H9 (cell line): Measurements from ENCODE around the gene MGRN1. TPM values are rescaled to one million over a fixed set of nuclear protein-coding genes. Genes with fewer than 3 reads are reported as not detected.

Experiments
- DNase-seq: peaks from one replicate; pipeline ENCODE4 v3.0.0-alpha.2; 2017
- H2AFZ ChIP-seq: one replicate; pipeline ENCODE4 v1.6.1; 2013; ENCODE audit warnings: mild to moderate bottlenecking, low read length, control low read depth, moderate library complexity
- H2AK5ac ChIP-seq: 2 replicates; pipeline ENCODE4 v1.6.1; 2013; ENCODE audit warnings: low read length, control low read depth, mixed read lengths; ENCODE audit not compliant: insufficient read length
- H2BK120ac ChIP-seq: one replicate; pipeline ENCODE4 v1.6.1; 2013; ENCODE audit warnings: low read depth, mild to moderate bottlenecking, low read length, control low read depth, inconsistent platforms; ENCODE audit not compliant: poor library complexity, severe bottlenecking
- H2BK12ac ChIP-seq: 2 replicates; pipeline ENCODE4 v1.6.1; 2013; ENCODE audit warnings: low read length, control low read depth, mixed read lengths, low read depth; ENCODE audit not compliant: insufficient read length
- H2BK15ac ChIP-seq: 2 replicates; pipeline ENCODE4 v1.6.1; 2013; ENCODE audit warnings: low read depth, low read length, control low read depth
- H2BK20ac ChIP-seq: one replicate; pipeline ENCODE4 v1.6.1; 2013; ENCODE audit warnings: low read depth, mild to moderate bottlenecking, low read length, control low read depth, inconsistent platforms; ENCODE audit not compliant: poor library complexity, severe bottlenecking
- H2BK5ac ChIP-seq: 2 replicates; pipeline ENCODE4 v1.6.1; 2013; ENCODE audit warnings: low read length, control low read depth, mixed read lengths; ENCODE audit not compliant: insufficient read length
- H3K14ac ChIP-seq: 2 replicates; pipeline ENCODE4 v1.6.1; 2013; ENCODE audit warnings: low read length, control low read depth; ENCODE audit not compliant: insufficient read depth
- H3K18ac ChIP-seq: 2 replicates; pipeline ENCODE4 v1.6.1; 2013; ENCODE audit warnings: low read depth, mild to moderate bottlenecking, mixed read lengths, low read length, control low read depth; ENCODE audit not compliant: insufficient read length
- H3K23ac ChIP-seq: 2 replicates; pipeline ENCODE4 v1.6.1; 2013; ENCODE audit warnings: low read length, control low read depth, mixed read lengths, low read depth; ENCODE audit not compliant: insufficient read length
- H3K23me2 ChIP-seq: 2 replicates; pipeline ENCODE4 v1.6.1; 2013; ENCODE audit warnings: low read depth, mild to moderate bottlenecking, mixed read lengths, low read length, control low read depth; ENCODE audit not compliant: insufficient read length, poor library complexity, severe bottlenecking
- H3K27ac ChIP-seq: 2 replicates; pipeline ENCODE4 v1.5.1; 2013; ENCODE audit warnings: low read length, control low read depth, mixed read lengths, low read depth; ENCODE audit not compliant: insufficient read length
- H3K27me3 ChIP-seq: 2 replicates; pipeline ENCODE4 v1.6.1; 2013; ENCODE audit warnings: low read length, control low read depth, inconsistent platforms; ENCODE audit not compliant: insufficient read depth
- H3K4ac ChIP-seq: 2 replicates; pipeline ENCODE4 v1.6.1; 2013; ENCODE audit warnings: low read depth, mild to moderate bottlenecking, control low read depth, inconsistent platforms, low read length, moderate library complexity
- H3K4me1 ChIP-seq: 2 replicates; pipeline ENCODE4 v1.6.1; 2013; ENCODE audit warnings: low read length, control low read depth, inconsistent platforms; ENCODE audit not compliant: insufficient read depth
- H3K4me2 ChIP-seq: 2 replicates; pipeline ENCODE4 v1.6.1; 2013; ENCODE audit warnings: low read length, control low read depth, mixed read lengths; ENCODE audit not compliant: insufficient read length, insufficient read depth
- H3K56ac ChIP-seq: 2 replicates; pipeline ENCODE4 v1.6.1; 2013; ENCODE audit warnings: low read depth, mild to moderate bottlenecking, mixed read lengths, low read length, control low read depth; ENCODE audit not compliant: insufficient read length
- H3K79me1 ChIP-seq: 2 replicates; pipeline ENCODE4 v1.6.1; 2013; ENCODE audit warnings: low read depth, mild to moderate bottlenecking, moderate library complexity, low read length, control low read depth, inconsistent platforms; ENCODE audit not compliant: insufficient read depth, poor library complexity, severe bottlenecking
- H3K79me2 ChIP-seq: 2 replicates; pipeline ENCODE4 v1.6.1; 2013; ENCODE audit warnings: low read length, control low read depth, inconsistent platforms; ENCODE audit not compliant: insufficient read depth
- H3K9ac ChIP-seq: 2 replicates; pipeline ENCODE4 v1.6.1; 2013; ENCODE audit warnings: low read length, control low read depth, mixed read lengths; ENCODE audit not compliant: insufficient read length; ENCODE audit errors: extremely low read depth
- H3K9me3 ChIP-seq: one replicate; pipeline ENCODE4 v1.6.1; 2013; ENCODE audit warnings: low read depth, low read length, inconsistent platforms; ENCODE audit not compliant: control insufficient read depth
- H3T11ph ChIP-seq: one replicate; pipeline ENCODE4 v1.6.1; 2013; ENCODE audit warnings: mild to moderate bottlenecking, low read length, control low read depth, inconsistent platforms
- H4K20me1 ChIP-seq: one replicate; pipeline ENCODE4 v1.6.1; 2013; ENCODE audit not compliant: control insufficient read depth, insufficient read length, insufficient read depth
- H4K5ac ChIP-seq: 2 replicates; pipeline ENCODE4 v1.6.1; 2013; ENCODE audit warnings: low read depth, mild to moderate bottlenecking, mixed read lengths, low read length, control low read depth; ENCODE audit not compliant: insufficient read length
- H4K8ac ChIP-seq: replicated peaks from 2 replicates; pipeline ENCODE4 v1.6.1; 2013; ENCODE audit warnings: low read length, control low read depth, mixed read lengths, low read depth; ENCODE audit not compliant: insufficient read length
- H4K91ac ChIP-seq: 2 replicates; pipeline ENCODE4 v1.6.1; 2013; ENCODE audit warnings: low read depth, mild to moderate bottlenecking, moderate library complexity, mixed read lengths, low read length, control low read depth; ENCODE audit not compliant: insufficient read length
- H3K27ac Mint-ChIP-seq, 3 experiments: 2 replicates in 2 of 3; 3 replicates in 1 of 3; pipeline ENCODE4 v1.8.0; 2020 to 2021; ENCODE audit warnings: mixed read lengths in 3 of 3, mild to moderate bottlenecking in 1 of 3, moderate library complexity in 1 of 3
- H3K27me3 Mint-ChIP-seq: 2 replicates; pipeline ENCODE4 v1.8.0; 2021; ENCODE audit warnings: low read depth, mild to moderate bottlenecking, moderate library complexity, mixed read lengths
- H3K36me3 Mint-ChIP-seq, 3 experiments: 2 replicates in 2 of 3; 3 replicates in 1 of 3; pipeline ENCODE4 v1.8.0; 2020 to 2021; ENCODE audit warnings: low read depth in 3 of 3, mixed read lengths in 3 of 3; ENCODE audit not compliant: insufficient read depth in 1 of 3
- H3K4me1 Mint-ChIP-seq, 2 experiments: 2 replicates each; pipeline ENCODE4 v1.8.0; 2020; ENCODE audit warnings: mixed read lengths in 2 of 2
- H3K4me3 Mint-ChIP-seq, 2 experiments: 2 replicates in 1 of 2; 3 replicates in 1 of 2; pipeline ENCODE4 v1.8.0; 2020 to 2021; ENCODE audit warnings: mild to moderate bottlenecking in 2 of 2, mixed read lengths in 2 of 2, moderate library complexity in 1 of 2
- H3K9me3 Mint-ChIP-seq, 2 experiments: 2 replicates in 1 of 2; 3 replicates in 1 of 2; pipeline ENCODE4 v1.8.0; 2020; ENCODE audit warnings: mild to moderate bottlenecking in 2 of 2, mixed read lengths in 2 of 2, moderate library complexity in 1 of 2
- CTCF ChIP-seq: fragments of 200-600 bp; sonication (generic); conservative IDR thresholded peaks from 3 replicates; pipeline ENCODE4 v1.8.0; 2021; ENCODE audit warnings: antibody characterized with exemption, mild to moderate bottlenecking
- WGBS: extraction: QIAGEN DNeasy Blood & Tissue Kit; methylation state at CpG from one replicate; pipeline ENCODE4 v1.1.7; 2013; ENCODE audit warnings: missing lambda C conversion rate, low lambda C conversion rate, mixed read lengths; ENCODE audit not compliant: insufficient read length; ENCODE audit errors: extremely low coverage; 5-methylcytosine and 5-hydroxymethylcytosine counted together
- total RNA-seq: library from RNA; stranded (reverse); gene quantifications from 2 replicates; pipeline ENCODE4 v1.2.1, GENCODE V29; 2021

Gene MGRN1
- total RNA-seq, 1 experiment from 2014 or later = 91.6 TPM

GRCh38 chr16:4693296-4693955 is 68.8 kb downstream of the MGRN1 start, which contains the start of gene NUDT16L1:
NUDT16L1 (plus strand) TSS chr16:4693562; CDS start chr16:4693727, 165 bp downstream.
- H3K23me2 ChIP-seq = peaks cover 3% of the 10 kb centered on the region
- no peaks in the 10 kb centered on the region for H3K4me1 ChIP-seq
- no peak; the same call in 2 of the 3 replicates for TF ChIP-seq CTCF
- peak within 1 kb of the TSS in 1 of 3 experiments; percentile 68; a peak in 3 of 7 replicates for H3K27ac Mint-ChIP-seq
- WGBS = no CpG with 5 or more reads among the region's 91 CpGs
- no peak within 1 kb of the TSS; the same call in 1 of the 2 replicates for H2BK15ac ChIP-seq
- no peak within 1 kb of the TSS for H4K8ac ChIP-seq
- H3K23ac ChIP-seq = no peak within 1 kb of the TSS
- H4K20me1 ChIP-seq = no peaks in the 10 kb centered on the region
- no peak within 1 kb of the TSS for H2AK5ac ChIP-seq
- H3K14ac ChIP-seq = peak within 1 kb of the TSS; percentile 79
- no peaks in the 10 kb centered on the region for H3K79me2 ChIP-seq
- DNase-seq = peak; percentile 97
- H3K27me3 Mint-ChIP-seq = peaks cover 2% of the 10 kb centered on the region; the same call in 1 of the 2 replicates
- H4K5ac ChIP-seq = no peak within 1 kb of the TSS
- H2BK120ac ChIP-seq = no peak within 1 kb of the TSS
- H3K9ac ChIP-seq = peak within 1 kb of the TSS; percentile 65
- H2AFZ ChIP-seq = no peak within 1 kb of the TSS
- peak within 1 kb of the TSS; percentile 77 to 86 for H3K4me3 Mint-ChIP-seq
- no peak within 1 kb of the TSS for H2BK20ac ChIP-seq
- H3K4me2 ChIP-seq = peak within 1 kb of the TSS; percentile 58
- no peak within 1 kb of the TSS for H3K4ac ChIP-seq
- H3K79me1 ChIP-seq = no peaks in the 10 kb centered on the region
- no peaks in the 10 kb centered on the region for H3K27me3 ChIP-seq
- no peaks in the 10 kb centered on the region for H3K9me3 Mint-ChIP-seq
- no peaks in the 10 kb centered on the region for H3K9me3 ChIP-seq
- H3K27ac ChIP-seq = no peak within 1 kb of the TSS
- H2BK12ac ChIP-seq = no peak within 1 kb of the TSS
- H4K91ac ChIP-seq = no peak within 1 kb of the TSS
- no peak within 1 kb of the TSS for H2BK5ac ChIP-seq
- H3K56ac ChIP-seq = no peak within 1 kb of the TSS
- H3K18ac ChIP-seq = peak within 1 kb of the TSS; percentile 63
- H3T11ph ChIP-seq = no peak within 1 kb of the TSS
- H3K36me3 Mint-ChIP-seq = peaks cover 5 to 28% (median 23%) of the 10 kb centered on the region in 3 experiments; a peak in 6 of 7 replicates
- peaks cover 2 to 3% of the 10 kb centered on the region in 2 experiments; a peak in 2 of 4 replicates for H3K4me1 Mint-ChIP-seq
